IMR-90 (cell line): ENCODE data around the gene SECTM1. TPM values are rescaled to one million over a fixed set of nuclear protein-coding genes. Genes with fewer than 3 reads are reported as not detected.

Experiments used
- ATAC-seq: fragments of 200-7000 bp; cut with Tn5 transposase; 2 replicates; pipeline ENCODE4 v1.9.1; 2020; ENCODE audit warnings: low read depth, mild to moderate bottlenecking, moderate library complexity
- BruUV-seq: library from RNA; stranded (reverse); fragments of 400-500 nt; replicated peaks from 2 replicates; lab custom pipeline; 2021; lab: Mats Ljungman, UMichigan
- CTCF ChIA-PET: fragments of 300-600 bp; formaldehyde crosslinking; extraction: SDS; loops from one replicate; lab custom pipeline; 2021; ENCODE audit warnings: antibody characterized with exemption; lab: Yijun Ruan, JAX
- POLR2A ChIA-PET: fragments of 300-600 bp; sonication (Branson Sonifier 250); formaldehyde crosslinking; loops from one replicate; lab custom pipeline; 2022; ENCODE audit warnings: antibody characterized with exemption; ENCODE audit not compliant: unreplicated experiment; lab: Charles Lee
- DNase-seq: peaks from one replicate; pipeline ENCODE4 v3.0.0; 2013
- H2AFZ ChIP-seq: replicated peaks from 2 replicates; pipeline ENCODE3; 2013; ENCODE audit warnings: low read length, mild to moderate bottlenecking; ENCODE audit not compliant: poor library complexity
- H2AK5ac ChIP-seq: 2 replicates; pipeline ENCODE4 v1.6.1; 2013; ENCODE audit warnings: low read depth, low read length, inconsistent platforms
- H2AK9ac ChIP-seq: replicated peaks from 2 replicates; pipeline ENCODE3; 2013; ENCODE audit warnings: mild to moderate bottlenecking, low read depth, low read length, moderate library complexity; ENCODE audit not compliant: poor library complexity
- H2BK120ac ChIP-seq: 2 replicates; pipeline ENCODE4 v1.6.1; 2013; ENCODE audit warnings: low read depth, low read length, inconsistent platforms
- H2BK15ac ChIP-seq: 3 replicates; pipeline ENCODE4 v1.6.1; 2013; ENCODE audit warnings: low read depth, low read length, inconsistent platforms
- H2BK20ac ChIP-seq: 2 replicates; pipeline ENCODE4 v1.6.1; 2013; ENCODE audit warnings: low read depth, mild to moderate bottlenecking, inconsistent platforms, low read length, moderate library complexity
- H2BK5ac ChIP-seq: 2 replicates; pipeline ENCODE4 v1.6.1; 2013; ENCODE audit warnings: mild to moderate bottlenecking, low read depth, low read length, inconsistent platforms; ENCODE audit not compliant: poor library complexity, severe bottlenecking
- H3K14ac ChIP-seq: replicated peaks from 2 replicates; pipeline ENCODE4 v1.6.1; 2013; ENCODE audit warnings: low read depth, low read length, inconsistent platforms
- H3K18ac ChIP-seq: 2 replicates; pipeline ENCODE4 v1.6.1; 2013; ENCODE audit warnings: low read depth, low read length, control low read depth
- H3K23ac ChIP-seq: 2 replicates; pipeline ENCODE4 v1.6.1; 2013; ENCODE audit warnings: low read depth, low read length, inconsistent platforms
- H3K27ac ChIP-seq: 2 replicates; pipeline ENCODE4 v1.5.1; 2013; ENCODE audit warnings: mild to moderate bottlenecking, control low read depth, low read length; ENCODE audit not compliant: insufficient read depth
- H3K27me3 ChIP-seq: 2 replicates; pipeline ENCODE4 v1.6.1; 2013; ENCODE audit warnings: low read length; ENCODE audit not compliant: control insufficient read depth, insufficient read depth
- H3K36me3 ChIP-seq: 2 replicates; pipeline ENCODE4 v1.6.1; 2013; ENCODE audit warnings: low read length, mixed read lengths; ENCODE audit not compliant: control insufficient read depth, insufficient read depth
- H3K4ac ChIP-seq: 2 replicates; pipeline ENCODE4 v1.6.1; 2013; ENCODE audit warnings: low read depth, low read length, inconsistent platforms
- H3K4me1 ChIP-seq: 2 replicates; pipeline ENCODE4 v1.6.1; 2013; ENCODE audit warnings: low read length, mixed read lengths; ENCODE audit not compliant: control insufficient read depth, insufficient read depth
- H3K4me2 ChIP-seq: 2 replicates; pipeline ENCODE4 v1.6.1; 2013; ENCODE audit warnings: low read depth, mild to moderate bottlenecking, control low read depth, low read length, moderate library complexity
- H3K4me3 ChIP-seq: 2 replicates; pipeline ENCODE4 v1.5.1; 2013; ENCODE audit warnings: low read depth, mild to moderate bottlenecking, control low read depth, low read length, moderate library complexity; ENCODE audit not compliant: insufficient read depth
- H3K56ac ChIP-seq: 2 replicates; pipeline ENCODE4 v1.6.1; 2013; ENCODE audit warnings: low read length, inconsistent platforms; ENCODE audit not compliant: insufficient read depth; ENCODE audit errors: extremely low read depth
- H3K79me1 ChIP-seq, 2 experiments: 2 replicates each; pipeline ENCODE4 v1.6.1; 2013; ENCODE audit warnings: low read length in 2 of 2, inconsistent platforms in 1 of 2, low read depth in 1 of 2
- H3K9ac ChIP-seq: 2 replicates; pipeline ENCODE4 v1.6.1; 2013; ENCODE audit warnings: low read depth, low read length, control low read depth
- H3K9me1 ChIP-seq: 2 replicates; pipeline ENCODE4 v1.6.1; 2013; ENCODE audit warnings: low read length, inconsistent platforms; ENCODE audit not compliant: insufficient read depth
- H3K9me3 ChIP-seq: 2 replicates; pipeline ENCODE4 v1.6.1; 2013; ENCODE audit warnings: low read length; ENCODE audit not compliant: control insufficient read depth, insufficient read depth
- H4K20me1 ChIP-seq: 2 replicates; pipeline ENCODE4 v1.6.1; 2013; ENCODE audit warnings: low read length, inconsistent platforms; ENCODE audit not compliant: insufficient read depth
- H4K5ac ChIP-seq: 2 replicates; pipeline ENCODE4 v1.6.1; 2013; ENCODE audit warnings: mild to moderate bottlenecking, low read depth, low read length, control low read depth
- H4K8ac ChIP-seq, 2 experiments: 2 replicates each; pipeline ENCODE4 v1.6.1; 2013; ENCODE audit warnings: low read depth in 2 of 2, low read length in 2 of 2, control low read depth in 1 of 2, inconsistent platforms in 1 of 2
- H4K91ac ChIP-seq: 2 replicates; pipeline ENCODE4 v1.6.1; 2013; ENCODE audit warnings: low read depth, low read length, inconsistent platforms; ENCODE audit not compliant: insufficient read depth
- BHLHE40 ChIP-seq: fragments of 150-350 bp; IDR thresholded peaks from 2 replicates; pipeline ENCODE4 v1.6.1; 2016; ENCODE audit warnings: mild to moderate bottlenecking, low read depth, low read length
- CEBPB ChIP-seq: IDR thresholded peaks from 2 replicates; pipeline ENCODE4 v1.6.1; 2012; ENCODE audit warnings: low read depth, low read length, improper control_type of control experiment
- CHD1 ChIP-seq: IDR thresholded peaks from 2 replicates; pipeline ENCODE4 v1.6.1; 2012; ENCODE audit warnings: low read depth, low read length, improper control_type of control experiment
- CTCF ChIP-seq: conservative IDR thresholded peaks from 2 replicates; pipeline ENCODE4 v1.5.1; 2012; ENCODE audit warnings: mild to moderate bottlenecking, low read depth, low read length, improper control_type of control experiment
- FOS ChIP-seq: fragments of 150-350 bp; IDR thresholded peaks from 2 replicates; pipeline ENCODE4 v1.6.1; 2016; ENCODE audit warnings: low read depth, low read length
- MAFK ChIP-seq: IDR thresholded peaks from 2 replicates; pipeline ENCODE4 v1.6.1; 2012; ENCODE audit warnings: low read depth, low read length, improper control_type of control experiment
- MAZ ChIP-seq: IDR thresholded peaks from 2 replicates; pipeline ENCODE4 v1.6.1; 2012; ENCODE audit warnings: low read depth, mild to moderate bottlenecking, low read length, improper control_type of control experiment, moderate library complexity, borderline replicate concordance
- NFE2L2 ChIP-seq: fragments of 150-350 bp; IDR thresholded peaks from 2 replicates; pipeline ENCODE4 v1.6.1; 2016; ENCODE audit warnings: low read depth, mild to moderate bottlenecking, low read length
- RAD21 ChIP-seq: IDR thresholded peaks from 2 replicates; pipeline ENCODE4 v1.6.1; 2012; ENCODE audit warnings: low read length, improper control_type of control experiment
- RCOR1 ChIP-seq: IDR thresholded peaks from 2 replicates; pipeline ENCODE4 v1.6.1; 2012; ENCODE audit warnings: mild to moderate bottlenecking, low read length, improper control_type of control experiment; ENCODE audit not compliant: insufficient replicate concordance
- SMC3 ChIP-seq: fragments of 150-350 bp; IDR thresholded peaks from 2 replicates; pipeline ENCODE4 v1.6.1; 2016; ENCODE audit warnings: low read depth, mild to moderate bottlenecking, antibody characterized with exemption, low read length, moderate library complexity
- USF2 ChIP-seq: fragments of 150-350 bp; IDR thresholded peaks from 2 replicates; pipeline ENCODE4 v1.6.1; 2017; ENCODE audit warnings: mild to moderate bottlenecking, antibody characterized with exemption, low read length, low read depth
- WGBS, 2 experiments: methylation state at CpG; one replicate each; pipeline versions ENCODE4 v1.1.5 to v1.1.7; 2013; ENCODE audit warnings: missing lambda C conversion rate in 2 of 2; ENCODE audit not compliant: insufficient read length in 1 of 2; ENCODE audit errors: extremely low coverage in 2 of 2; 5-methylcytosine and 5-hydroxymethylcytosine counted together
- dilution Hi-C: fragments of 300-500 bp; cut with HindIII; formaldehyde crosslinking; loops from one replicate; pipeline ENCODE4 v1.14.3; 2018; ENCODE audit warnings: low sequenced_read_pairs; ENCODE audit not compliant: unreplicated experiment
- in situ Hi-C: fragments of 300-500 bp; cut with MboI; formaldehyde crosslinking; loops from 3 replicates; pipeline ENCODE4 v1.14.3; 2019; ENCODE audit warnings: low sequenced_read_pairs, inconsistent platforms, mixed read lengths
- intact Hi-C: fragments of 100-400 bp; cut with micrococcal nuclease; formaldehyde crosslinking; loops from 2 replicates; pipeline ENCODE4 v1.10.0; 2022
- polyA plus RNA-seq, 3 experiments: library from polyadenylated mRNA; depleted of rRNA; stranded (reverse); fragments of >200 nt; gene quantifications; 2 replicates each; pipeline ENCODE4 v1.2.3, GENCODE V29; 2012; ENCODE audit warnings: low replicate concordance in 1 of 3
- total RNA-seq: library from RNA; depleted of rRNA; stranded (reverse); fragments of >200 nt; gene quantifications from 2 replicates; pipeline ENCODE4 v1.2.3, GENCODE V29; 2012
- TF ChIP-seq, protein P1 (sequence below): fragments of 150-350 bp; IDR thresholded peaks from 2 replicates; pipeline ENCODE4 v1.6.1; 2016; ENCODE audit warnings: low read depth, mild to moderate bottlenecking, low read length, moderate library complexity, borderline replicate concordance

The SECTM1 gene
- total and polyA plus RNA-seq, 2 of the 4 experiments (the other 2 are of a cell fraction), result 2.3 to 4.4 TPM

GRCh38 chr17:82339634-82340580 lies 6.3 kb upstream of the SECTM1 start:
- no peak overlapping the region for H3K4me3 ChIP-seq
- no peak overlapping the region for H3K23ac ChIP-seq
- no peaks in the 10 kb centered on the region for H3K9me3 ChIP-seq
- dilution Hi-C loops, result no loop called here
- H3K4me1 ChIP-seq, result peaks cover 10% of the 10 kb centered on the region
- H3K9ac ChIP-seq, result no peak overlapping the region
- WGBS, 2 experiments, result no CpG with 5 or more reads among the region's 10 CpGs
- no peak overlapping the region for H2BK5ac ChIP-seq
- no peaks in the 10 kb centered on the region for H3K79me1 ChIP-seq
- H3K14ac ChIP-seq, result peak overlapping the region; percentile 82; the same call in 1 of the 2 replicates
- H3K36me3 ChIP-seq, result no peaks in the 10 kb centered on the region
- intact Hi-C loops, result no loop called here
- peak overlapping the region; percentile 70; the same call in 1 of the 2 replicates for H2AK5ac ChIP-seq
- H3K4ac ChIP-seq, result peak overlapping the region; percentile 83
- CTCF ChIA-PET, result no interaction called here
- H3K9me1 ChIP-seq, result peaks cover 7% of the 10 kb centered on the region
- H3K4me2 ChIP-seq, result no peak overlapping the region
- peak overlapping the region; percentile 58; the same call in 2 of the 3 replicates for H2BK15ac ChIP-seq
- ATAC-seq, result no peak
- peak overlapping the region; percentile 19; the same call in 1 of the 2 replicates for H3K18ac ChIP-seq
- H2BK20ac ChIP-seq, result peak overlapping the region; percentile 88
- peaks cover 4% of the 10 kb centered on the region for H3K27me3 ChIP-seq
- H2AK9ac ChIP-seq, result peak overlapping the region; percentile 67
- peak overlapping the region; percentile 51 to 91; a peak in 3 of 4 replicates for H4K8ac ChIP-seq
- no peaks in the 10 kb centered on the region for H4K20me1 ChIP-seq
- peak overlapping the region; percentile 96 for H2AFZ ChIP-seq
- no peak for DNase-seq
- in situ Hi-C loops, result no loop called here
- H3K27ac ChIP-seq, result 0 out of 2 replicates have a peak overlapping the region, but pooled peaks have one; percentile 7
- peak overlapping the region; percentile 90 for H4K91ac ChIP-seq
- POLR2A ChIA-PET, result no interaction called here
- H3K56ac ChIP-seq, result no peak overlapping the region
- BruUV-seq, result no TSS peak
- peak overlapping the region; percentile 47; the same call in 1 of the 2 replicates for H4K5ac ChIP-seq
- H2BK120ac ChIP-seq, result peak overlapping the region; percentile 92
- TF ChIP-seq RCOR1, result no peak
- no peak for TF ChIP-seq MAFK
- TF ChIP-seq RAD21, result no peak
- no peak for TF ChIP-seq FOS
- no peak for TF ChIP-seq CTCF
- no peak for TF ChIP-seq NFE2L2
- no peak for TF ChIP-seq CEBPB
- no peak for TF ChIP-seq BHLHE40
- no peak for TF ChIP-seq MAZ
- TF ChIP-seq CHD1, result no peak
- TF ChIP-seq USF2, result no peak
- TF ChIP-seq SMC3, result no peak
- TF ChIP-seq, protein P1, sequence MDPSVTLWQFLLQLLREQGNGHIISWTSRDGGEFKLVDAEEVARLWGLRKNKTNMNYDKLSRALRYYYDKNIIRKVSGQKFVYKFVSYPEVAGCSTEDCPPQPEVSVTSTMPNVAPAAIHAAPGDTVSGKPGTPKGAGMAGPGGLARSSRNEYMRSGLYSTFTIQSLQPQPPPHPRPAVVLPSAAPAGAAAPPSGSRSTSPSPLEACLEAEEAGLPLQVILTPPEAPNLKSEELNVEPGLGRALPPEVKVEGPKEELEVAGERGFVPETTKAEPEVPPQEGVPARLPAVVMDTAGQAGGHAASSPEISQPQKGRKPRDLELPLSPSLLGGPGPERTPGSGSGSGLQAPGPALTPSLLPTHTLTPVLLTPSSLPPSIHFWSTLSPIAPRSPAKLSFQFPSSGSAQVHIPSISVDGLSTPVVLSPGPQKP, result no peak
